Endothelial cell of umbilical vein (primary cell): ENCODE data around the gene TMC1. TPM values are rescaled to one million over a fixed set of nuclear protein-coding genes. Genes with fewer than 3 reads are reported as not detected.

Experiments used
- BruUV-seq: library from RNA; stranded (reverse); fragments of 400-500 nt; replicated peaks from 2 replicates; lab custom pipeline; 2021; lab: Mats Ljungman, UMichigan
- CTCF ChIA-PET: fragments of 300-600, 350-600 bp; sonication (Branson Sonifier 250); formaldehyde crosslinking; loops from one replicate; lab custom pipeline; 2021; ENCODE audit warnings: antibody characterized with exemption, inconsistent platforms; lab: Charles Lee
- POLR2A ChIA-PET: fragments of 300-600, 350-600 bp; sonication (Branson Sonifier 250); formaldehyde crosslinking; loops from one replicate; lab custom pipeline; 2021; ENCODE audit warnings: antibody characterized with exemption, inconsistent platforms; lab: Charles Lee
- DNase-seq: peaks from one replicate; pipeline ENCODE4 v3.0.0-alpha.2; 2011; ENCODE audit warnings: low read depth, low spot score
- FAIRE-seq: peaks from 2 replicates; lab custom pipeline; 2011; peaks lifted over from hg19 to GRCh38; lab: Jason Lieb, UNC
- H2AFZ ChIP-seq: 2 replicates; pipeline ENCODE4 v1.6.0; 2012; ENCODE audit warnings: low read depth, low read length, control low read depth, inconsistent platforms
- H3K27ac ChIP-seq: 2 replicates; pipeline ENCODE4 v1.5.1; 2011; ENCODE audit warnings: low read depth, mild to moderate bottlenecking, control low read depth, low read length, moderate library complexity; ENCODE audit not compliant: insufficient read depth
- H3K27me3 ChIP-seq, 2 experiments: 2 replicates each; pipeline versions ENCODE4 v1.6.0 to v1.6.1; 2011; ENCODE audit warnings: low read length in 2 of 2, mixed read lengths in 1 of 2; ENCODE audit not compliant: control insufficient read depth in 2 of 2, insufficient read depth in 2 of 2
- H3K36me3 ChIP-seq, 2 experiments: 2 replicates in 1 of 2; 3 replicates in 1 of 2; pipeline ENCODE4 v1.5.1; 2011; ENCODE audit warnings: low read length in 2 of 2, mild to moderate bottlenecking in 1 of 2, moderate library complexity in 1 of 2; ENCODE audit not compliant: control insufficient read depth in 2 of 2, insufficient read depth in 2 of 2; ENCODE audit errors: extremely low read depth in 1 of 2
- H3K4me1 ChIP-seq: 3 replicates; pipeline ENCODE4 v1.5.1; 2011; ENCODE audit warnings: mild to moderate bottlenecking, low read length; ENCODE audit not compliant: control insufficient read depth, insufficient read depth; ENCODE audit errors: extremely low read depth
- H3K4me2 ChIP-seq: 2 replicates; pipeline ENCODE4 v1.6.1; 2011; ENCODE audit warnings: low read length, control low read depth, mixed read lengths; ENCODE audit not compliant: insufficient read depth
- H3K4me3 ChIP-seq, 3 experiments: fragments of 200-600 bp in 1 of 3; sonication (generic), shearing (Covaris generic) in 1 of 3; replicated peaks in 1 of 3; 2 replicates each; pipeline ENCODE4 v1.5.1; 2011 to 2016; ENCODE audit warnings: control low read depth in 3 of 3, low read length in 3 of 3, mild to moderate bottlenecking in 2 of 3, inconsistent platforms in 1 of 3, low read depth in 1 of 3, moderate library complexity in 1 of 3; ENCODE audit not compliant: insufficient read depth in 1 of 3
- H3K79me2 ChIP-seq: 2 replicates; pipeline ENCODE4 v1.6.0; 2012; ENCODE audit warnings: low read length, inconsistent platforms; ENCODE audit not compliant: control insufficient read depth, insufficient read depth
- H3K9ac ChIP-seq: replicated peaks from 2 replicates; pipeline ENCODE3; 2011; ENCODE audit warnings: low read length, control low read depth; ENCODE audit not compliant: insufficient read depth; ENCODE audit errors: extremely low read depth
- H3K9me1 ChIP-seq: replicated peaks from 3 replicates; pipeline ENCODE4 v1.6.0; 2011; ENCODE audit warnings: mild to moderate bottlenecking, low read length; ENCODE audit not compliant: control insufficient read depth, insufficient read depth; ENCODE audit errors: extremely low read depth
- H3K9me3 ChIP-seq: replicated peaks from 2 replicates; pipeline ENCODE4 v1.5.1; 2012; ENCODE audit warnings: low read length, inconsistent platforms; ENCODE audit not compliant: control insufficient read depth, insufficient read depth
- H4K20me1 ChIP-seq: replicated peaks from 2 replicates; pipeline ENCODE3; 2011; ENCODE audit warnings: mild to moderate bottlenecking, low read length; ENCODE audit not compliant: control insufficient read depth, insufficient read depth; ENCODE audit errors: extremely low read depth
- CTCF ChIP-seq, 2 donors: IDR thresholded peaks; 1 replicate in 1 of 2; 2 replicates in 1 of 2; pipeline ENCODE4 v1.5.1; 2011; ENCODE audit warnings: low read length in 2 of 2, mild to moderate bottlenecking in 2 of 2, moderate library complexity in 2 of 2, control low read depth in 1 of 2, inconsistent platforms in 1 of 2, low read depth in 1 of 2; ENCODE audit not compliant: insufficient read depth in 1 of 2; ENCODE audit errors: extremely low read depth in 1 of 2
- EZH2 ChIP-seq: IDR thresholded peaks from 2 replicates; pipeline ENCODE4 v1.6.1; 2012; ENCODE audit warnings: borderline replicate concordance, low read depth, mild to moderate bottlenecking, moderate library complexity, low read length, inconsistent platforms; ENCODE audit not compliant: severe bottlenecking
- FOS ChIP-seq: IDR thresholded peaks from 2 replicates; pipeline ENCODE4 v1.6.1; 2011; ENCODE audit warnings: mild to moderate bottlenecking, low read length, moderate library complexity, borderline replicate concordance; ENCODE audit not compliant: insufficient read depth
- GATA2 ChIP-seq: IDR thresholded peaks from 2 replicates; pipeline ENCODE4 v1.7.0; 2011; ENCODE audit warnings: low read depth, mild to moderate bottlenecking, moderate library complexity, mixed read lengths, low read length; ENCODE audit not compliant: insufficient read length, insufficient read depth
- JUN ChIP-seq: IDR thresholded peaks from 2 replicates; pipeline ENCODE4 v1.6.1; 2011; ENCODE audit warnings: borderline replicate concordance, low read depth; ENCODE audit not compliant: insufficient read length, insufficient read depth
- MAX ChIP-seq: IDR thresholded peaks from 2 replicates; pipeline ENCODE4 v1.6.1; 2011; ENCODE audit not compliant: insufficient read depth, insufficient read length
- MYC ChIP-seq: IDR thresholded peaks from one replicate; pipeline ENCODE4 v1.6.1; 2011; ENCODE audit warnings: mild to moderate bottlenecking, low read depth, low read length
- POLR2A ChIP-seq: IDR thresholded peaks from 2 replicates; pipeline ENCODE4 v1.6.1; 2012; ENCODE audit warnings: low read depth, mild to moderate bottlenecking, control low read depth, low read length
- POLR2AphosphoS5 ChIP-seq: IDR thresholded peaks from 2 replicates; pipeline ENCODE4 v1.6.1; 2012; ENCODE audit warnings: low read depth, mild to moderate bottlenecking, control low read depth, low read length, moderate library complexity; ENCODE audit not compliant: insufficient read depth
- dilution Hi-C: fragments of 300-500 bp; cut with MboI; formaldehyde crosslinking; loops from one replicate; pipeline ENCODE4 v1.15.0; 2019; ENCODE audit warnings: low sequenced_read_pairs; ENCODE audit not compliant: extremely low pct_ligation_motif_present
- intact Hi-C: fragments of 100-400 bp; cut with micrococcal nuclease; formaldehyde crosslinking; loops from one replicate; pipeline ENCODE4 v1.10.0; 2022
- polyA plus RNA-seq, 4 experiments: library from polyadenylated mRNA; depleted of rRNA in 3 of 4; stranded (reverse) in 3 of 4; unstranded in 1 of 4; fragments of >200 nt; gene quantifications; 2 replicates each; pipeline versions ENCODE4 v1.2.1 to v1.2.3, GENCODE V29; 2011 to 2012; ENCODE audit warnings: missing spikeins in 1 of 4
- total RNA-seq: library from RNA; stranded (reverse); gene quantifications from 2 replicates; pipeline ENCODE4 v1.2.3, GENCODE V29; 2021

TMC1 gene
- total and polyA plus RNA-seq, 2 donors (not counting 3 experiments of a cell fraction or from before 2014, with no cell fraction given): 1.5 TPM; not detected in 1

GRCh38 chr9:72635197-72635596 lies 113.8 kb downstream of the TMC1 start:
- no peak overlapping the region for H3K4me2 ChIP-seq
- DNase-seq (no peak), FAIRE-seq (no peak)
- no TSS peak for BruUV-seq
- no peak for TF ChIP-seq MYC
- no peak for TF ChIP-seq JUN
- TF ChIP-seq FOS: no peak
- TF ChIP-seq POLR2A: no peak
- no peak for TF ChIP-seq POLR2AphosphoS5
- TF ChIP-seq CTCF (IDR thresholded peaks at IDR 0.05; ENCODE audit: extremely low read depth in 1 of 2, insufficient read depth in 1 of 2, low read depth in 1 of 2, low read length in 2 of 2): no peak
- TF ChIP-seq MAX: no peak
- TF ChIP-seq GATA2: no peak
- TF ChIP-seq EZH2: no peak
- no peaks in the 10 kb centered on the region for H3K9me1 ChIP-seq
- ChIA-PET POLR2A (no interaction called here), CTCF (no interaction called here)
- intact Hi-C loops (no loop called here), dilution Hi-C loops (no loop called here)
- H3K9me3 ChIP-seq: no peaks in the 10 kb centered on the region
- no peaks in the 10 kb centered on the region for H4K20me1 ChIP-seq
- H3K9ac ChIP-seq: no peak overlapping the region
- no peak overlapping the region for H3K27ac ChIP-seq
- no peaks in the 10 kb centered on the region for H3K36me3 ChIP-seq
- H3K4me3 ChIP-seq: no peak overlapping the region
- no peak overlapping the region for H2AFZ ChIP-seq
- H3K4me1 ChIP-seq: no peaks in the 10 kb centered on the region
- H3K79me2 ChIP-seq: no peaks in the 10 kb centered on the region
- no peaks in the 10 kb centered on the region for H3K27me3 ChIP-seq
